Astrocyte of the cerebellum (primary cell): ENCODE results near the gene COG1.

Experiments used
- DNase-seq: peaks from one replicate; pipeline ENCODE4 v3.0.0-alpha.2; 2011; ENCODE audit warnings: low read depth
- H3K4me3 ChIP-seq: 2 replicates; pipeline ENCODE4 v1.5.1; 2011; ENCODE audit warnings: mild to moderate bottlenecking, low read depth, low read length, moderate library complexity
- CTCF ChIP-seq: IDR thresholded peaks from 2 replicates; pipeline ENCODE4 v1.5.1; 2012; ENCODE audit warnings: low read length, low read depth, moderate library complexity, mild to moderate bottlenecking; ENCODE audit errors: missing control alignments
- in situ Hi-C: cut with HindIII; loops from 2 replicates; pipeline ENCODE4 v1.10.0; 2017; ENCODE audit warnings: low sequenced_read_pairs

The COG1 gene

GRCh38 chr17:73174126-73174525 is 18.7 kb upstream of the COG1 start:
- no peak overlapping the region for H3K4me3 ChIP-seq
- TF ChIP-seq CTCF, result no peak
- no peak for DNase-seq
- in situ Hi-C loops, result no loop called here

- TF ChIP-seq CTCF, result no peak
- DNase-seq, result no peak
- H3K4me3 ChIP-seq, result no peak overlapping the region
- in situ Hi-C loops, result no loop called here
Measured at GRCh38 chr17:73175962-73176565, 16.8 kb upstream of the COG1 start.

- no peak overlapping the region for H3K4me3 ChIP-seq
- in situ Hi-C loops, result no loop called here
- TF ChIP-seq CTCF, result no peak
- DNase-seq, result no peak
Measured at GRCh38 chr17:73179387-73179786, 13.5 kb upstream of the COG1 start.

GRCh38 chr17:73179878-73180277 is 13.0 kb upstream of the COG1 start:
- TF ChIP-seq CTCF, result no peak
- no peak overlapping the region for H3K4me3 ChIP-seq
- in situ Hi-C loops, result no loop called here
- DNase-seq, result no peak

GRCh38 chr17:73182616-73183310 is 10.1 kb upstream of the COG1 start:
- no peak for DNase-seq
- in situ Hi-C loops, result no loop called here
- TF ChIP-seq CTCF, result no peak
- H3K4me3 ChIP-seq, result no peak overlapping the region

GRCh38 chr17:73184136-73184993 is 8.5 kb upstream of the COG1 start:
- in situ Hi-C loops, result no loop called here
- DNase-seq, result no peak
- no peak overlapping the region for H3K4me3 ChIP-seq
- no peak for TF ChIP-seq CTCF
